Activated CD4-positive, alpha-beta T cell treated with anti-CD3 and anti-CD28 coated beads for 48 hours (primary cell): Measurements from ENCODE around the gene MAD1L1.
A peak's percentile ranks its signal among the peaks of the same experiment; 100 is the strongest.
"Not testable (repeated sequence)": the region's sequence is repeated elsewhere in the genome, so short reads cannot be mapped to it uniquely, and the experiment has no call there.

ENCODE experiments used
- DNase-seq: peaks from one replicate; pipeline ENCODE4 v3.0.0-alpha.2; 2020

Gene MAD1L1

DNA sequence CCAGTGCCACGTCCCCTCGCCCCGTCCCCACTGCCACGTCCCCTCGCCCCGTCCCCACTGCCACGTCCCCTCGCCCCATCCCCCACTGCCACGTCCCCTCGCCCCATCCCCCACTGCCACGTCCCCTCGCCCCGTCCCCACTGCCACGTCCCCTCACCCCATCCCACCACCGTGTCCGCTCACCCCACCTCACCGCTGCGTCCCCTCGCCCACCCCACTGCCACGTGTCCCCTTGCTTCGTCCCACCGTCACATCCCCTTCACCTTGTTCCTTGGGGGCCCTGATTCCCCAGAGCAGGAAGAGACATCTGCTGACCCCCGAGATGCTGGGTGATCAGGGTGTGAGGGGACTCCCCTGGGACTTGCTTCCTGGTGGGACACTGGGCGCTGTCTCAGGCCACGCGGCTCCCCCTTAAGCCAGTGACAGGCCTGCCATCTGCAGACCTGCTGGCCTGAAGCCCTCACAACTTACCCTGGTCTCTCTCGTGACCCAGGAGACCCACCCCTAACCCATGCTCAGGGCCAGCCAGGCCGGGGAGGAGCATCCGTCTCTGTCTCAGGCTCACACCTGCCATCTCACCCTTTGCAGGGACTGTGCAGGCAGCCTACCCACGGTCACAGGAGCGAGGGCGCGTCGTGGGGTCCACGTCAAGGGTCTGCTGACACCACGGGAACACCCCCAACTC lies 302.2 kb downstream of the MAD1L1 start:
- no peak for DNase-seq

DNA sequence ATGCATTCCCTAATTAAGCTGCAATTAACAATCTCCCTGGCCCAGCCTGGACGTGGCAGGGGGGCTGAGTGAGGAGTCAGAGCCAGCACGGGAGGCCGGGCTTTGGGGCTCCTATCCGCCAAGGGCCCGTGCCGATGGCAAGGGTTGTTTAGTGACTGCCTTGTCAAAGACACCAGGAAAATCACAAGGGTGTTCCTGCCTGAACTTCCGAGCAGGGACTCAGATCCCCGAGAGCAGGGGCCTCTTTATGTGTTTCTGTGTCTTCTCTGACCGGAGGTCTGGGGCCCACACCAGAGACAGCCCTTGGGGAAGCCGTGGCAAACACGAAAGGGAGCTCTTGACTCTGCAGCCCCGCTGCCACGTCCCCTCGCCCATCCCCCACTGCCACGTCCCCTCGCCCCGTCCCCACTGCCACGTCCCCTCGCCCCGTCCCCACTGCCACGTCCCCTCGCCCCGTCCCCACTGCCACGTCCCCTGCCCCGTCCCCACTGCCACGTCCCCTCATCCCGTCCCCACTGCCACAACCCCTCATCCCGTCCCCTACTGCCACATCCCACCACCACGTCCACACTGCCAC lies 303.3 kb downstream of the MAD1L1 start:
- DNase-seq: not testable (repeated sequence)

DNA sequence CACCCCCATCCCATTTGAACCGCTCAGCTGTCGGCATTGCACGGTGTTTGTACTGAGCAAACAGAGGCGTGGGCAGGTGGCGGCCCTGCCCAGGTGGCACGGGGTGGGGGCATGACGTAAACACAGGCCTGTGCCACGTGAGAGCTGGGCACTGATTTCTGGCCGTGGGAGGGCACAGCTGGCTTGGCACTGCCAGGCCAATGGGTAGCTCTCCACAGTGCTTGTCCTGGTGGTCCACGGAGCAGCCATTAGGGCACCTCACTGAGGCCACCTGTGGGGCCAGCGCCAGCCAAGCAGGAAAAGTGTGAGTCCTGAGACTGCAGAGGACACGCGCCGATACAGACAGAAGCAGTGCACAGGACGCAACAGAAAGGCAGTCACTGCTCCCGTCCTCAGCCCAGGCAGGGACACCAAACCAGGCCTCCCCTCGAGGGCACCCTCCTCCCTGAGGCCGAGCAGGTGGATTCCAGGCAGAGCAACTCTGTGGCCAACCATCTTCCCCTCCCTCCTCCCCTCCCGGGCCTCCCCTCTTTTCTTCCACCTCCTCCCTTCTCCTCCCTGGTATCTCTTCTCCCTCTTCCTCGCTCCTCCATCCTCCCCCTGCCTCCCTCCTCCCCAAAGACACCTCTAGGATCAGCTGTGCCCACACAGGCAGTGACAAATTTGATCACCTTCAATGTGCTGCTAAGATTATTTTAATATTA lies 303.9 kb downstream of the MAD1L1 start:
- DNase-seq: no peak

DNA sequence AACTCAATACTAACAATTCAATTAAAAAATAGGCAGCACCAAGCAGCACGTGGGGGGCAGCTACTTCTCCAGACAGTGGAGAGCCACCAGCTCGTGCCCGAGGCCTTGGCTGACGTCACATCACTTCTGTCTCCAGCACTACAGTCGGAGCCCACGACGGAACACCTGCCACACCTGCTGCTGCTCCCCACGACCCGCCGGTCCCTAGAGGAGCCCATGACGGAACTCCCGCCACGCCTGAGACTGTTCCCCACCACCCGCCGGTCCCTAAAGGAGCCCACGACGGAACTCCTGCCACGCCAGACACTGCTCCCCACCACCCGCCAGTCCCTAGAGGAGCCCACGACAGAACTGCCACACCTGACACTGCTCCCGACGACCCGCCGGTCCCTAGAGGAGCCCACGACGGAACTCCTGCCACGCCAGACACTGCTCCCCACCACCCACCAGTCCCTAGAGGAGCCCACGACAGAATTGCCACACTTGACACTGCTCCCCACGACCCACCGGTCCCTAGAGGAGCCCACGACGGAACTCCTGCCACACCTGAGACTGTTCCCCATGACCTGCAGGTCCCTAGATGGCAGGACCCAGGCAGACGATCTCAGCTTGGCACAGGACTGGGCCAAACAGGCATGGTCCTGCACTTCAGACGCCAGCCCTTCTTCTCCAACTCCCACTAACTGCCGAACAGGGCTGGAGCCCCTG lies 304.7 kb downstream of the MAD1L1 start:
- DNase-seq: no peak

DNA sequence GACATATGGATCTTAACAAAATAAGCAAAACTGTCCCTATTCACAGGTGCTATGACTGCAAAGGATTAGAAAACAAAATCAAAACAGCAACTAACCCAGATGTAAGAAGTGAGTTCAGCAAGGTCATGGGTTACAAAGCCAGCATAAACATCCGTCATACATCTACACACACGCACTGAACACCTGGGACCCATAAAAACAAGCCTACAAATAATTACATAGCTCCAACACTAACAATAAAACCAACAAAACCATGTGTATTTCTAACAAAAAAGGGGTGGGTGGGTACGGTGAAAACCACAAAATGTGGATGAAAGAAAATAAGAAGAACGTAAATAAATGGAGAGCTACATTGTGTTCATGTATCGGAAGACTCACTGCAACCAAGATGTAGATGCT lies 305.8 kb downstream of the MAD1L1 start:
- no peak for DNase-seq

DNA sequence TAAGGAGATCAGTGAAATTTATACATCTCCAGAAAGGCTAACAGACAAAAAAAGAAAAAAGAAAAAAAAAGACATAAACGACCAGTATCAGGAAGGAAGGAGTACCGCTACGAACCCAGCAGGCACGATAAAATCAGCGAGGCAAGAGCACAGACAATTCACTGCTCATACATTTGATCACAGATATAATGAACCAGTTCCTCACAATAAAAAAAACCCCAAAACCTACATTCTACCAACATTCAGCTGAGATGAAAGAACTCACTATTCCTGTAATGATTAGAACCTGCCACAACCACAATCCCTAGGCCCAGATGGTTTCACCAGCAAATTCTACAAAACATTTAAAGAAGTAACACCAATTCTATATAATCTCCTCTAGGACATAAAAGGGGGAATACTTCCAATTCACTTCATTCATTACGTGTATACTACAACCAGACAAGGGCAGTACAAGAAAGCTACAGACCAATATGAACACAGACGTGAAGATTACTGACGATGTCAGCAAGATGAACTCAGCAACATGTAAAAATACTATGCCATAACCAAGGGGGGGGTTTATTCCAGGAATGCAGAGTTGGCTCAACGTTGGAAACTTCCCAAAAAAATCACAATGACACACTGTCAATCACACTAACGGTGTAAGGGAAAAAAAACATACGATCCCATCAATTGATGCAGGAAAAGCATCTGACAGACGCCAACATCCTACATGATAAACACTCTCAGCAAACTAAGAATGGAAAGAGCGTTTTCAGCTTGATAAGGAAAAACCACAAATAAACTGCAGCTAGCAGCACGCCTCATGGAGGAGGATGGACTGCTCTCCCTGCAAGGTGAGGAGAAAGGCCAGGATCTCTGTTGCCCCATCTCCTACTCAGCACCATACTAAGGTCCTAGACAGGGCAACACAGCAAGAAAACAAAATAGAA lies 306.5 kb downstream of the MAD1L1 start:
- peak; percentile 43 for DNase-seq

DNA sequence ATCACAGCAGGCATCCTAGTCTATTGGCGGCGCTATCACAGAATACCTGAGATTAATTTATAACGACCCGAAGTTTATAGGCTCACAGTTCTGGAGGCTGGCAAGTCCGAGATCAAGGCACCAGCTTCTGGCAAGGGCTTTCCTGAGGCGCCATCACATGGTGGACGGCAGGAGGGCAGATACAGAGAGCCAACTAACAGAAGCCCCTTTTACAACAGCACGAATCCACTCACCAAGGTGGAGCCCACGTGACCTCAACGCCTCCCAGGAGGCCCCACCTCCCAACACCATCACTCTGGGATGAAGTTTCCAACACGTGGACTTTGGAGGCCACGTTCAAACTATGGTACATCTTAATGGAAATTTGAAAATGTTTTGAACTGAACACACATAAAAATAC lies 307.4 kb downstream of the MAD1L1 start:
- peak; percentile 24 for DNase-seq

DNA sequence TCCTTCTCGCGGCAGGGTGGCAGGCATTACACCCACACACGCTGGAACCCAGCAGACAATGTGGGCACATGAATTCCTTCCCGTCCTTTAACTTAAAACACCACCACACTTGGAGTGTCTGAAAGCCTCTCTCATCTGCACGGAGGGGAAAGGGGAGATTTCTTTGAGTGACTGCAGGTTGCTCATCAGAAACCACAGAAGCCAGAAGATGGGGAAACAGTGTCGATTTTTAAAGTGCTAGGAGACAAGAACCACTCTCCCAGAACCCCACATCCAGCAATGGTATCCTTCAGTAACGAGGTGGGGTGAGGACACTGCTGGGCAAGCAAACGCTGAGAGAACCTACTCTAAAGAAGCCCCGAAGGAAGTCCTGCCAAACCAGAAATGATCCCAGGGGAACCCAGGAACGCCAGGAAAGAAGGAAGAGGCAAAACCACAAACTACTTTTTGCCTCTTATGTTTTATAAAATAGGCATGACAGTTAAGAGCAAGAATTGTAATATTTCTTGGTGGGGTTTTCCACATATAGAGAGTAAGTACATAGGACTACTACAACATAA lies 308.4 kb downstream of the MAD1L1 start:
- DNase-seq: peak; percentile 15

DNA sequence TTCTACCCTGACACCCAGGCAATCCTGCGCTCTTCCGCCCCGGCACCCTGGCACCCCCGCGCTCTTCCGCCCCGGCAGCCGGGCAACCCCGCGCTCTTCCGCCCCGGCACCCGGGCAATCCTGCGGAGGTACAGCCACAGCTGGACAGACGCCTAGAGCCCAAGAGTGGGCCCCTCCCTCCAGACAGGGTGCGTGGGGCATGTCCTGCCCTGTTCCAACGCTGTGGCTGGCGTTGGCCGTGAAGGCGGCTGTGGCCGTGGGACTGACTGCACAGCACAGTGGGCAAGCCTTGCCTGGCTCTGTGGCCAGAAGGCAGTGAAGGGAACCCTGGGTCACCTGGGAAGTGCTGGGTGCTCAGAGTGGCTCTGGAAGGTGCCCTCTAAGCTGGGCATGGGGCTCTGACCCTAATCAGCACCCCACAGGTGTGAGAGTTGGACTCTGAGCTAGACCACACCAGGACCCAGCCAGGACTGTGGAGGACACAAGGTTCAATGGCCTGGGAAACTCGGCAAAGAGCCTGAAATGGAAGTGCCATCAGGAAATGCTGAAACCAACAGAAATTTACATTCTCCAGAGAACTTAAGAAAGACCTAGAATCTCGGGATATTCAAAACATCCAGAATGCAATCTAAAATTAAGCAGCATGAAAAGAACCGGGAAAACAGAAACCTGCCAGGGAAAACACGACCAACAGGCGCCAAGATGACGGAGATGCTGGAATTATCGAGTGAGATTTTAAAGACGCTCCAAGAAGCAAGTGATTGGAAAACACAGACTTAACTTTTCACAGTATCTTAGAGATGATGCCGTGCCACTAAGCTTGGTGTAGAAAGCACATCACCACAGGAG lies 309.1 kb downstream of the MAD1L1 start:
- no peak for DNase-seq

DNA sequence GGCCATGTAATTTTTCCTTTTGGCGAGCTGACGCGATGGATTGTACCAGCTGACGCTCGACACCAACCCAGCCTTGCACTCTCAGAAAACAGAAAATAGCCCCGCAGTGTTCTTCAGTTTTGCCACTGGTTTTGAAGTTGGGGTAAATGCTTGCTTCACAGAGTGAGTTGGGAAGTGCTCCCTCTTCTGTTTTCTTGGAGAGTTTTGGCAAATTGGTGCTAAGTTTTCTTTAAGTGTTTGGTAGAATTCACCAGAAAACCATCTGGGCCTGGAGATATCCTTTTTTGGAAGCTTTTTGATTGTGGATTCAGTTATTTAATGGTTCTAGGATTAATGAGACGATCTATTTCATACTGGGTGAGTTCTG lies 309.9 kb downstream of the MAD1L1 start:
- DNase-seq: no peak

DNA sequence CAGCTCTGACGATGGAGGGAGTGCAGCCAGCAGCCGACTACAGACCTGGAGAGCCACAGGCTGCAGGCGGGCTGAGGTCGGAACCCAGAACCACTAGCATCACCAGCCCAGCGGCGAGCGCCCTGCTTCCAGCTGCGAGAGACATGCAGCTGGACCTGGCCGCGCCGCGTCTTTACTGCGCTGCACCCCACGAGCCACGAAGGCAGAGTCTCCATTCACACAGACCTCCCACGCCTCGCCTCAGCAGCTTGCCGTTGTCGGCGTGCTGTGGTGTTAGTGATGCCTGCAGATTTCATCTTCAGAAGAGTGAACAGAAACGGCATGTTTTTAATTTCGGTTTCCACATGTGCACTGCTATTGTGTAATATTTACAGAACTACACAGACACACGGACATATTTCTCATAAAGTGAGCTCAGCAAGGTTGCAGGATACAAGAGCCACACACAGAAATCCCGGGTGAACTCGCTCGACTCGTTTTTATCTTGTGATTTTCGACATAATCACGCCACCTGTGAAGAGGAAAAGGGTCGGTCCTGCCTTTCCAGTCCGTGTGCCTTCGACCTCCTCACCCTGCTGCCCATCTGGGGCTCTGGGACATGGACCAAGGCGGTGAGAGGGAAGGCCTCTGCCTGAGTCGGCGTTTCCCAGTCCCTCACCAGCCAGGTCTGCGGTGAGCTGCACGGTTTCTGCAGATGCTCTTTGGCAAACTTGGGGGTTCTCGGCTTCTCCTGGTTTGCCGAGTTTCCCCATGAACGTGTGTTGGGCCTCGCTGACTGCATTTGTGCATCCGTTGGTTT lies 310.5 kb downstream of the MAD1L1 start:
- DNase-seq: peak; percentile 80

DNA sequence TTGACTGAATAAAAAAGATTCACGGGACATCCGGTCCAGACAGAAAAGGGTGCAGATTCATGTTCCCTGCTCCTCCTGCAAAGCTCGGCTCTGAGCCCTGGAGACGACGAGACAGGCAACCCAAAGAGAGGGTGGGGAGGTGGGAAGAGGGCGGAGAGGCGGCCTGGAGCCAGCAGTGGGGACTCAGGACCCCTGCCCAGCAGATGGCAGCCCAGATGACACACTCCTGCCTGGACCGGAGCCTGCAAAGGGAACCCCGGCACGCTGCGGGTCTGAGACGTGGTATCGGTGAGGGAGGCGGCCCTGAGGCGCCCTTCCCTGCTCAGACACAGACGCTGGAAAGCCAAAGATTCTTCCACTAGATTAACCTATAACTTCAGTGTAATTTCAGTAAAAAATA lies 311.9 kb downstream of the MAD1L1 start:
- no peak for DNase-seq

DNA sequence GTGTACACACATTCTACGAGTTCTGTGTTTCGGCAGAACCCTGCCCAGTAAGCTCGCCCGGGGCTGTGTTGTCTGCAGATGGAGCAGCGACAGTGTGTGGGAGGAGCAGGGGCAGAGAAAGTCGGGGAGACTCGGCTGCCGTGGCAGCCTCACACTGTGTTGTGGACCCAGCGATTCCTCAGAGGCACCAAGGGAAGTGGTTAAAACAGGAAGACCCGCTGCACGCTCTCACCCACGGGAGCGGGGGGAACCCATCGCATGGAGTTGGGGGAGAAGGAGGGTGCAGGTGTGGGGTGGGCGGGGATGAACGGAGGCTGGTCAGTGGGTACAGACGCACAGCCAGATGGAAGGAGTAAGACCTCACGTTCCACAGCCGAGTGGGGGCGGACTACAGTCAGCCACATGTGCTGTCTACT lies 312.5 kb downstream of the MAD1L1 start:
- peak; percentile 48 for DNase-seq

DNA sequence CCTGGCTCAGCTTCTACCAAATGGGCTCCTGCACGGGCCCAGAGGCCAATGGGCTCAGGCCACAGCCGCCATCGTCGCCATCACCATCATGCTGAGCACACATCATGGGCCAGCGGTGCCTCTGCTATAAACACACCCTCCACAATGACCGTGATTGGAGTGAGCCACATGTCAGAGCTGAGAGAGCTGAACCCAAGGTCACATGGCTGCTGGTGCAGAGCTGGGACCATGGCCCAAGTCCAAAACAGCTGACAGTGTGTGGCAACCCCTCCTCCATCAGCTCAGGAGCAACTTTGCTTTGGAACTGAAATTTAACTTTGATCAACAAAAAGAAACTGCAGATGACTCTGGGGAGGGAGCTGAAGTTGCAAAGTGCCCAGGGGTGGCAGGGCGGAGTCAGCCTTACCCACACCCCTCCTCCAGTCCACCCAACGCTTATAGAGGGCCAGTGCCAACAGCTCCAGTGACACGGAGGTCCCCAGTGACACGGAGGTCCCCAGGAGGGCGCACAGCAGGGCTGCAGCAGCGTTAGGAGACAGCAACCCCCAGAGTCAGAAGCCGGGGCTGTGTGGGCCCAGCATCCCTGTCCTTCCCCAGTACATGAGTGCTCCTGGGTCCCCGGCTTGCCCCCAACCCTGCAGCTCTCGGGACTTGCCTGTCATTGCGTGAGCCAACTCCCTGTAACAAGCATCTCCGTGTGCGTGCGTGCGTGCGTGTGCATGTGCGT lies 313.0 kb downstream of the MAD1L1 start:
- DNase-seq: peak; percentile 9

DNA sequence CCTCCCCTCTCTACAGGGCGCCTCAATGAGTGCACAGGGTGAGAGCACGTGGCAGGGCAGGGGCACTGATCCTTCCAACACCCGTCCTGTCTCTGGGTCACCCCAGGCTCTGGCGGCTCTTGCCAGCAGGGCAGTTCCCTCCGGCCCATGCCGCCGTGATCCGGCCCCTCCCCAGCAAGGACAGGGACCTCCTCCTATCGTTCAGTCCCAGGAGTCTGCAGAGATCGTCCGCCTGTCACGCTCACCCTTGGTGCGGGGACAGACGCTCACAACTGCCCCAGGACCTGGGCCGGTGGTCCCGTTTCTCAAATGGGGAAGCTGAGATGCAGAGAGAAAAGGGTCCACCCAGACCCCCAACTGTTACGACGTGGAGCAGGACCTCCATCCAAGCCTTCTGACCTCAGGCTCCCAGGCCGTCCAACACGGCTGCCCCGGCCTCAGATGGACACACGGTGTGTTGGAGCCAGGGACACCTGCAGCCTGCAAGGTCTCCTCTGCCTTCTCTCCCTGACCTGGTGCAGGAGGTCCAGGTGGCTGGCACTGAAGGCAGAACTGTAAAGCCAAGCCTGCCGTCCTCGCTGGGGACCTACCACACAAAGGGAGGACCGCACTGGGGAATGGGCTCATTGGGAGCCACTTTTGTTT lies 313.7 kb downstream of the MAD1L1 start:
- no peak for DNase-seq

DNA sequence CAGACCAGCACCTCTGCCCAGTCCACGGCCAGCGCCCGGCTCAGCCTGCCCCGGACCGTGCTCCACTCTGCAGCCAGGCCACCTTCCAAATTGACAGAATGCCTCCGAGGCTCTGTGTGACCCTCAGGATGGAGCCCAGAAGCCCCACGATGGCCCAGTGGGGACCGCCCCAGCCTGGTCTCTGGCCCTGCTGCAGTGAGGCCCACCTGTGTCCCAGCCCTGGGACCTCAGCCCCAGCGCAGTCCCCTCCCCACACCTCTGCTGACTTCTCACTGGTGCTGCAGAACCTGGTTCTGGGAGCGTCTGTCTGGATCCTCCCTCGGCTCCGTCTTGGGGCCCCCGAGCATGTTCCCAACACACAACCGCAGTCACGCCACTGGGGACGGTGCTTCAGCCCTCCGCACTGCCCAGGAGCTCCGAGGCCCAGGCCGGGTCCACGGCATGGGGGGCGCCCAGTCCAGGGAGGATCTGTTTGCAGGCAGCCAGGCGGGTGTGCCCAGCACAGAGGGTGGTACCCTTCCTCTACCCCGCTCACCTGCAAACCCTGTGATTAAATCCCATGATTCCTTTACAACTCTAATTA lies 314.6 kb downstream of the MAD1L1 start:
- no peak for DNase-seq

DNA sequence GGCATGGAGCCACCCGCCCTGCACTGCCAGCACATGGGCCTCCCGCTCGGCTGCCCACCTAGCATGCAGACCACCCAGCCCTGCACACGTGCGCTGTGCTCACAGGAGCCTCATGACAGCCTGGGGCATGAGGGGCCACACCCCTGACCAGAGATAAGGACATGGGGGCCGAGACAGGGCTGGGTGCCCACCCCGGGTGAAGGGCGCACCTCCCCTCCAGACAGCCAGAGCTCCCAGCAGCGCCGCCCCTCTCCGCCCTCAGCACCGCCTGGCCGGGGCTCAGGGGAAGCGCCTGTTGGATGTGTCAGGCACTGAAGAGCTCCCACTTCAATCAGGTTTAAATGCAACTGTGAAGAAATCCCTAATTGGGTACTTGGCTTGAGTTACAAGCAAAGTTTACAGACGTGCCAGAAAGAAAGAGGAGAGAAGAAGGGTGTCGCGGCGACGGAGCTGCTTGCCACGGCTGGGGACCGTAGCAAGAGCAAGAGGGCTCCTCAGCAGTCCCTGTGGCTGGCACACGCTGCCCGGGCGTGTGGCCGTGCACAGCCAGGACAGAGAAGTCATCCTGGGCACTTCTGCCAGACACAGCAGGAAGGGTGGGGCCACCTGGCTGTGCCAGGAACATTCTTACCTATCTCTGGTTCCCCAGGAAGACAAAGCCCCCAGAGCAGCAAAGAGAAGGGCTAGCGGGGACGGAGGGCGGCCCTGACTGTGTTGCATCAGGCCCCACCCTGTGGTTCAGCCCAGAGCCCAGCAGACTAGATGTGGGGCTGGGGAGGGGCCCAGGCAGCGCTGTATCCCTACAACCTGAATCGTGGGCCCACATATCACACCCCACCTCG lies 315.3 kb downstream of the MAD1L1 start:
- no peak for DNase-seq

DNA sequence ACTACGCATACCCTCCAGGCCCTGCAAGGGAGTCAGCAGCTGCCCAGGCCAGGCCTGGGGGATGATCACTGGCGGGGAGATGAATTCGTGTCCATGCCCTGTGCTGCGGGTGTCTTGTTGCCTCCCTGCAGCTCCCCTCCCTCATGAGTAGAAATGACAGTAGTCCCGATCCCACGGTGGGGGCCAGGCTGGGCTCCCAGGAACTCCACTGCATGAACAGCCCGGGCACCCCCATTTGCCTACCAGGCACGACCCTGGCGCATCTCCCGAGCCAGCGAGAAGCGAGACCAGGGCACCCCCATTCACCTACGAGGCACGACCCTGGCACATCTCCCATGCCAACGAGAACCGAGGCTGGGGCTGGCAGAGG lies 316.2 kb downstream of the MAD1L1 start:
- no peak for DNase-seq
